Activated CD4-positive, CD25-positive, alpha-beta regulatory T cell treated with anti-CD3 and anti-CD28 coated beads, Interleukin-2, amount 50 U/mL, for 72 hours (primary cell): ENCODE measurements around the gene UBAC2.

Experiments
- DNase-seq: peaks from one replicate; pipeline ENCODE4 v3.0.0; 2021

UBAC2 gene

GRCh38 chr13:99250982-99251825 is 50.5 kb downstream of the UBAC2 start:
- no peak for DNase-seq

- DNase-seq: no peak
These were observed 51.3 kb downstream of the UBAC2 start for GRCh38 chr13:99251921-99252320.

- DNase-seq: no peak
These were observed 54.2 kb downstream of the UBAC2 start for GRCh38 chr13:99254830-99255229.

- no peak for DNase-seq
These were observed 54.6 kb downstream of the UBAC2 start for GRCh38 chr13:99255271-99255670.

GRCh38 chr13:99256283-99256682 is 55.6 kb downstream of the UBAC2 start:
- DNase-seq: no peak

- no peak for DNase-seq
These were observed 56.1 kb downstream of the UBAC2 start for GRCh38 chr13:99256709-99257108.

GRCh38 chr13:99257291-99257690 is 56.6 kb downstream of the UBAC2 start:
- no peak for DNase-seq

GRCh38 chr13:99258210-99258860 is 57.7 kb downstream of the UBAC2 start, which contains the start of gene GPR18:
Gene GPR18, minus strand, starts transcription at chr13:99258379. Its CDS starts 2,507 bp downstream, at chr13:99255872.
- no peak for DNase-seq

- no peak for DNase-seq
These were observed 58.3 kb downstream of the UBAC2 start for GRCh38 chr13:99258946-99259345.

GRCh38 chr13:99260216-99260615 is 59.6 kb downstream of the UBAC2 start:
- DNase-seq: no peak

- no peak for DNase-seq
These were observed 60.4 kb downstream of the UBAC2 start for GRCh38 chr13:99261059-99261458.

- no peak for DNase-seq
These were observed 62.6 kb downstream of the UBAC2 start for GRCh38 chr13:99263126-99263785.

GRCh38 chr13:99264051-99264450 is 63.4 kb downstream of the UBAC2 start:
- DNase-seq: no peak

GRCh38 chr13:99265162-99265800 is 64.6 kb downstream of the UBAC2 start:
- no peak for DNase-seq

GRCh38 chr13:99265821-99266426 is 65.3 kb downstream of the UBAC2 start:
- DNase-seq: no peak

- no peak for DNase-seq
These were observed 66.2 kb downstream of the UBAC2 start for GRCh38 chr13:99266827-99267226.

GRCh38 chr13:99267927-99268326 is 67.3 kb downstream of the UBAC2 start:
- no peak for DNase-seq

- no peak for DNase-seq
These were observed 68.2 kb downstream of the UBAC2 start for GRCh38 chr13:99268822-99269221.

- no peak for DNase-seq
These were observed 69.1 kb downstream of the UBAC2 start for GRCh38 chr13:99269627-99270241.

- no peak for DNase-seq
These were observed 69.9 kb downstream of the UBAC2 start for GRCh38 chr13:99270518-99270917.

GRCh38 chr13:99271249-99271648 is 70.6 kb downstream of the UBAC2 start:
- no peak for DNase-seq

- no peak for DNase-seq
These were observed 71.8 kb downstream of the UBAC2 start for GRCh38 chr13:99272481-99272880.
